ENCODE data around the gene KRTAP20-2.

The KRTAP20-2 gene

GRCh38 chr21:30634906-30635305 lies at the start of gene KRTAP20-2:
Gene KRTAP20-2, plus strand, starts transcription at chr21:30635206. Its CDS starts 58 bp downstream, at chr21:30635264.
- H3K27me3 ChIP-seq (ENCODE audit: control insufficient read depth in 5 of 5, insufficient read depth in 4 of 5, low read length in 5 of 5) = no peaks in the 10 kb centered on the region
- H3K27ac ChIP-seq (ENCODE audit: low read depth, low read length) = no peak within 1 kb of the TSS
- H3K4me3 ChIP-seq (ENCODE audit: low read depth in 1 of 5, low read length in 5 of 5) = no peak within 1 kb of the TSS
- H3K9me3 ChIP-seq (ENCODE audit: control insufficient read depth in 5 of 5, low read length in 5 of 5) = no peaks in the 10 kb centered on the region
- H3K36me3 ChIP-seq (ENCODE audit: control insufficient read depth in 5 of 5, insufficient read depth in 5 of 5, low read length in 5 of 5) = no peaks in the 10 kb centered on the region
- no peaks in the 10 kb centered on the region for H3K4me1 ChIP-seq (ENCODE audit: control insufficient read depth in 5 of 5, insufficient read depth in 5 of 5, low read length in 5 of 5)
- H3K9ac ChIP-seq (ENCODE audit: low read length in 5 of 5) = no peak within 1 kb of the TSS

- H3K9me3 ChIP-seq (ENCODE audit: control insufficient read depth in 5 of 5, low read length in 5 of 5) = peaks cover 0 to 2% (median 0%) of the 10 kb centered on the region in 5 donors
- H3K27me3 ChIP-seq (ENCODE audit: control insufficient read depth in 5 of 5, insufficient read depth in 4 of 5, low read length in 5 of 5) = no peaks in the 10 kb centered on the region
- H3K9ac ChIP-seq (ENCODE audit: low read length in 5 of 5) = no peak within 1 kb of the TSS
- H3K27ac ChIP-seq (ENCODE audit: low read depth, low read length) = no peak within 1 kb of the TSS
- no peaks in the 10 kb centered on the region for H3K4me1 ChIP-seq (ENCODE audit: control insufficient read depth in 5 of 5, insufficient read depth in 5 of 5, low read length in 5 of 5)
- no peaks in the 10 kb centered on the region for H3K36me3 ChIP-seq (ENCODE audit: control insufficient read depth in 5 of 5, insufficient read depth in 5 of 5, low read length in 5 of 5)
- no peak within 1 kb of the TSS for H3K4me3 ChIP-seq (ENCODE audit: low read depth in 1 of 5, low read length in 5 of 5)
Measured at GRCh38 chr21:30590297-30590696, 44.7 kb upstream of the KRTAP20-2 start, which contains the start of gene KRTAP22-2. Gene KRTAP22-2, minus strand, starts transcription at chr21:30590397.

- Histone ChIP-seq H3K4me3 (ENCODE audit: low read depth in 1 of 5, low read length in 5 of 5) (no peak within 1 kb of the TSS), H3K9ac (ENCODE audit: low read length in 5 of 5) (no peak within 1 kb of the TSS), H3K27me3 (ENCODE audit: control insufficient read depth in 5 of 5, insufficient read depth in 4 of 5, low read length in 5 of 5) (no peaks in the 10 kb centered on the region), H3K36me3 (ENCODE audit: control insufficient read depth in 5 of 5, insufficient read depth in 5 of 5, low read length in 5 of 5) (no peaks in the 10 kb centered on the region), H3K9me3 (ENCODE audit: control insufficient read depth in 5 of 5, low read length in 5 of 5) (no peaks in the 10 kb centered on the region), H3K27ac (ENCODE audit: low read depth, low read length) (no peak within 1 kb of the TSS), H3K4me1 (ENCODE audit: control insufficient read depth in 5 of 5, insufficient read depth in 5 of 5, low read length in 5 of 5) (no peaks in the 10 kb centered on the region)
Measured at GRCh38 chr21:30592140-30592539, 42.9 kb upstream of the KRTAP20-2 start, which contains the start of gene KRTAP6-3. Gene KRTAP6-3, plus strand, starts transcription at chr21:30592440. Its CDS starts 6 bp downstream, at chr21:30592446.

- Histone ChIP-seq H3K36me3 (ENCODE audit: control insufficient read depth in 5 of 5, insufficient read depth in 5 of 5, low read length in 5 of 5) (no peaks in the 10 kb centered on the region), H3K27ac (ENCODE audit: low read depth, low read length) (no peak within 1 kb of the TSS), H3K4me3 (ENCODE audit: low read depth in 1 of 5, low read length in 5 of 5) (no peak within 1 kb of the TSS), H3K4me1 (ENCODE audit: control insufficient read depth in 5 of 5, insufficient read depth in 5 of 5, low read length in 5 of 5) (no peaks in the 10 kb centered on the region), H3K27me3 (ENCODE audit: control insufficient read depth in 5 of 5, insufficient read depth in 4 of 5, low read length in 5 of 5) (no peaks in the 10 kb centered on the region), H3K9ac (ENCODE audit: low read length in 5 of 5) (no peak within 1 kb of the TSS), H3K9me3 (ENCODE audit: control insufficient read depth in 5 of 5, low read length in 5 of 5) (peaks cover 0 to 3% (median 0%) of the 10 kb centered on the region in 5 donors)
Measured at GRCh38 chr21:30598802-30599201, 36.2 kb upstream of the KRTAP20-2 start, which contains the start of gene KRTAP6-2. Gene KRTAP6-2, minus strand, starts transcription at chr21:30598902. Its CDS starts 28 bp downstream, at chr21:30598874.

GRCh38 chr21:30600787-30601186 lies 34.2 kb upstream of the KRTAP20-2 start, which contains the start of gene KRTAP22-1:
Gene KRTAP22-1, plus strand, starts transcription at chr21:30601087.
- peaks cover 0 to 3% (median 0%) of the 10 kb centered on the region in 5 donors for H3K9me3 ChIP-seq (ENCODE audit: control insufficient read depth in 5 of 5, low read length in 5 of 5)
- no peak within 1 kb of the TSS for H3K27ac ChIP-seq (ENCODE audit: low read depth, low read length)
- no peaks in the 10 kb centered on the region for H3K4me1 ChIP-seq (ENCODE audit: control insufficient read depth in 5 of 5, insufficient read depth in 5 of 5, low read length in 5 of 5)
- no peak within 1 kb of the TSS for H3K4me3 ChIP-seq (ENCODE audit: low read depth in 1 of 5, low read length in 5 of 5)
- no peak within 1 kb of the TSS for H3K9ac ChIP-seq (ENCODE audit: low read length in 5 of 5)
- no peaks in the 10 kb centered on the region for H3K36me3 ChIP-seq (ENCODE audit: control insufficient read depth in 5 of 5, insufficient read depth in 5 of 5, low read length in 5 of 5)
- no peaks in the 10 kb centered on the region for H3K27me3 ChIP-seq (ENCODE audit: control insufficient read depth in 5 of 5, insufficient read depth in 4 of 5, low read length in 5 of 5)

- no peaks in the 10 kb centered on the region for H3K27me3 ChIP-seq (ENCODE audit: control insufficient read depth in 5 of 5, insufficient read depth in 4 of 5, low read length in 5 of 5)
- H3K27ac ChIP-seq (ENCODE audit: low read depth, low read length) = no peak overlapping the region
- H3K9ac ChIP-seq (ENCODE audit: low read length in 5 of 5) = no peak overlapping the region
- no peak overlapping the region for H3K4me3 ChIP-seq (ENCODE audit: low read depth in 1 of 5, low read length in 5 of 5)
- no peaks in the 10 kb centered on the region for H3K4me1 ChIP-seq (ENCODE audit: control insufficient read depth in 5 of 5, insufficient read depth in 5 of 5, low read length in 5 of 5)
- peaks cover 0 to 3% (median 0%) of the 10 kb centered on the region in 5 donors for H3K9me3 ChIP-seq (ENCODE audit: control insufficient read depth in 5 of 5, low read length in 5 of 5)
- no peaks in the 10 kb centered on the region for H3K36me3 ChIP-seq (ENCODE audit: control insufficient read depth in 5 of 5, insufficient read depth in 5 of 5, low read length in 5 of 5)
Measured at GRCh38 chr21:30605968-30606367, 29.0 kb upstream of the KRTAP20-2 start.

GRCh38 chr21:30612132-30612531 lies 22.9 kb upstream of the KRTAP20-2 start:
- Histone ChIP-seq H3K9ac (ENCODE audit: low read length in 5 of 5) (no peak overlapping the region), H3K27me3 (ENCODE audit: control insufficient read depth in 5 of 5, insufficient read depth in 4 of 5, low read length in 5 of 5) (no peaks in the 10 kb centered on the region), H3K27ac (ENCODE audit: low read depth, low read length) (no peak overlapping the region), H3K4me1 (ENCODE audit: control insufficient read depth in 5 of 5, insufficient read depth in 5 of 5, low read length in 5 of 5) (no peaks in the 10 kb centered on the region), H3K9me3 (ENCODE audit: control insufficient read depth in 5 of 5, low read length in 5 of 5) (peaks cover 0 to 3% (median 0%) of the 10 kb centered on the region in 5 donors), H3K36me3 (ENCODE audit: control insufficient read depth in 5 of 5, insufficient read depth in 5 of 5, low read length in 5 of 5) (no peaks in the 10 kb centered on the region), H3K4me3 (ENCODE audit: low read depth in 1 of 5, low read length in 5 of 5) (no peak overlapping the region)

GRCh38 chr21:30613836-30614235 lies 21.2 kb upstream of the KRTAP20-2 start, which contains the start of gene KRTAP6-1:
Gene KRTAP6-1, minus strand, starts transcription at chr21:30613930. Its CDS starts 26 bp downstream, at chr21:30613904.
- no peaks in the 10 kb centered on the region for H3K36me3 ChIP-seq (ENCODE audit: control insufficient read depth in 5 of 5, insufficient read depth in 5 of 5, low read length in 5 of 5)

GRCh38 chr21:30615199-30615598 lies 19.8 kb upstream of the KRTAP20-2 start:
- Histone ChIP-seq H3K9ac (ENCODE audit: low read length in 5 of 5) (no peak overlapping the region), H3K27me3 (ENCODE audit: control insufficient read depth in 5 of 5, insufficient read depth in 4 of 5, low read length in 5 of 5) (no peaks in the 10 kb centered on the region), H3K9me3 (ENCODE audit: control insufficient read depth in 5 of 5, low read length in 5 of 5) (peaks cover 0 to 3% (median 0%) of the 10 kb centered on the region in 5 donors), H3K4me1 (ENCODE audit: control insufficient read depth in 5 of 5, insufficient read depth in 5 of 5, low read length in 5 of 5) (no peaks in the 10 kb centered on the region), H3K27ac (ENCODE audit: low read depth, low read length) (no peak overlapping the region), H3K36me3 (ENCODE audit: control insufficient read depth in 5 of 5, insufficient read depth in 5 of 5, low read length in 5 of 5) (no peaks in the 10 kb centered on the region), H3K4me3 (ENCODE audit: low read depth in 1 of 5, low read length in 5 of 5) (no peak overlapping the region)

More at GRCh38 chr21:30613836-30614235, 21.2 kb upstream of the KRTAP20-2 start, which contains the start of gene KRTAP6-1:
- Histone ChIP-seq H3K27ac (ENCODE audit: low read depth, low read length) (no peak within 1 kb of the TSS), H3K9ac (ENCODE audit: low read length in 5 of 5) (no peak within 1 kb of the TSS), H3K27me3 (ENCODE audit: control insufficient read depth in 5 of 5, insufficient read depth in 4 of 5, low read length in 5 of 5) (no peaks in the 10 kb centered on the region), H3K9me3 (ENCODE audit: control insufficient read depth in 5 of 5, low read length in 5 of 5) (peaks cover 0 to 3% (median 0%) of the 10 kb centered on the region in 5 donors), H3K4me1 (ENCODE audit: control insufficient read depth in 5 of 5, insufficient read depth in 5 of 5, low read length in 5 of 5) (no peaks in the 10 kb centered on the region), H3K4me3 (ENCODE audit: low read depth in 1 of 5, low read length in 5 of 5) (no peak within 1 kb of the TSS)

GRCh38 chr21:30616125-30616524 lies 18.9 kb upstream of the KRTAP20-2 start, which contains the start of gene KRTAP20-1:
Gene KRTAP20-1, plus strand, starts transcription at chr21:30616425. Its CDS starts 30 bp downstream, at chr21:30616455.
- no peaks in the 10 kb centered on the region for H3K36me3 ChIP-seq (ENCODE audit: control insufficient read depth in 5 of 5, insufficient read depth in 5 of 5, low read length in 5 of 5)
- no peak within 1 kb of the TSS for H3K9ac ChIP-seq (ENCODE audit: low read length in 5 of 5)
- no peaks in the 10 kb centered on the region for H3K4me1 ChIP-seq (ENCODE audit: control insufficient read depth in 5 of 5, insufficient read depth in 5 of 5, low read length in 5 of 5)
- H3K27me3 ChIP-seq (ENCODE audit: control insufficient read depth in 5 of 5, insufficient read depth in 4 of 5, low read length in 5 of 5) = no peaks in the 10 kb centered on the region
- H3K4me3 ChIP-seq (ENCODE audit: low read depth in 1 of 5, low read length in 5 of 5) = no peak within 1 kb of the TSS
- H3K9me3 ChIP-seq (ENCODE audit: control insufficient read depth in 5 of 5, low read length in 5 of 5) = peaks cover 0 to under 1% (median 0%) of the 10 kb centered on the region in 5 donors
- no peak within 1 kb of the TSS for H3K27ac ChIP-seq (ENCODE audit: low read depth, low read length)

Data from subcutaneous abdominal adipose tissue (tissue), 5 donors.